ENCODE data around the gene SH3BP4. TPM values are rescaled to one million over a fixed set of nuclear protein-coding genes. Genes with fewer than 3 reads are reported as not detected.

The SH3BP4 gene
- total and polyA plus RNA-seq, 2 of the 13 experiments (the other 11 are each of a cell fraction or from before 2014, with no cell fraction given): 34.6 to 99.1 TPM

- no peak for TF ChIP-seq BCLAF1 (IDR thresholded peaks at IDR 0.05)
- TF ChIP-seq ZNF709 (CRISPR knock-in tag; IDR thresholded peaks at IDR 0.05): peak; percentile 95
- TF ChIP-seq GABPA (IDR thresholded peaks at IDR 0.05; ENCODE audit: low read depth, low read length): no peak
- TF ChIP-seq GABPA (CRISPR knock-in tag; IDR thresholded peaks at IDR 0.05; ENCODE audit: low read depth): no peak
- TF ChIP-seq TERF1 (CRISPR knock-in tag; IDR thresholded peaks at IDR 0.05): no peak
- TF ChIP-seq ZNF577 (CRISPR knock-in tag; IDR thresholded peaks at IDR 0.05; ENCODE audit: borderline replicate concordance, low read depth): no peak
- TF ChIP-seq SPEN (CRISPR knock-in tag; IDR thresholded peaks at IDR 0.05; ENCODE audit: low read depth): peak; percentile 19; the same call in 1 of the 2 replicates
- no peak for TF ChIP-seq PCBP2 (optimal IDR thresholded peaks at IDR 0.05; ENCODE audit: low read depth, low read length, poor library complexity, severe bottlenecking)
- TF ChIP-seq, protein P1, sequence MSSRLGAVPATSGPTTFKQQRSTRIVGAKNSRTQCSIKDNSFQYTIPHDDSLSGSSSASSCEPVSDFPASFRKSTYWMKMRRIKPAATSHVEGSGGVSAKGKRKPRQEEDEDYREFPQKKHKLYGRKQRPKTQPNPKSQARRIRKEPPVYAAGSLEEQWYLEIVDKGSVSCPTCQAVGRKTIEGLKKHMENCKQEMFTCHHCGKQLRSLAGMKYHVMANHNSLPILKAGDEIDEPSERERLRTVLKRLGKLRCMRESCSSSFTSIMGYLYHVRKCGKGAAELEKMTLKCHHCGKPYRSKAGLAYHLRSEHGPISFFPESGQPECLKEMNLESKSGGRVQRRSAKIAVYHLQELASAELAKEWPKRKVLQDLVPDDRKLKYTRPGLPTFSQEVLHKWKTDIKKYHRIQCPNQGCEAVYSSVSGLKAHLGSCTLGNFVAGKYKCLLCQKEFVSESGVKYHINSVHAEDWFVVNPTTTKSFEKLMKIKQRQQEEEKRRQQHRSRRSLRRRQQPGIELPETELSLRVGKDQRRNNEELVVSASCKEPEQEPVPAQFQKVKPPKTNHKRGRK (CRISPR knock-in tag; IDR thresholded peaks at IDR 0.05): no peak
- TF ChIP-seq TEF (CRISPR knock-in tag; IDR thresholded peaks at IDR 0.05): no peak
- no peak for TF ChIP-seq ZNF780A (CRISPR knock-in tag; IDR thresholded peaks at IDR 0.05)
- no peak for TF ChIP-seq NONO (IDR thresholded peaks at IDR 0.05)
- peak; percentile 91 for TF ChIP-seq NONO (CRISPR knock-in tag; conservative IDR thresholded peaks at IDR 0.05)
- TF ChIP-seq ZNF282 (IDR thresholded peaks at IDR 0.05; ENCODE audit: partially characterized antibody): no peak
- TF ChIP-seq ZFP91 (CRISPR knock-in tag; IDR thresholded peaks at IDR 0.05; ENCODE audit: borderline replicate concordance): peak; percentile 95
- peak; percentile 73 for TF ChIP-seq ZNF558 (CRISPR knock-in tag; IDR thresholded peaks at IDR 0.05; ENCODE audit: borderline replicate concordance)
- TF ChIP-seq MIXL1 (CRISPR knock-in tag; IDR thresholded peaks at IDR 0.05): peak; percentile 55
- TF ChIP-seq SP4 (CRISPR knock-in tag; IDR thresholded peaks at IDR 0.05): peak; percentile 76
- no peak for TF ChIP-seq HDAC6 (IDR thresholded peaks at IDR 0.05; ENCODE audit: low read depth, low read length)
- peak; percentile 92; the same call in 1 of the 2 replicates for TF ChIP-seq ARID2 (CRISPR knock-in tag; IDR thresholded peaks at IDR 0.05; ENCODE audit: borderline replicate concordance)
- TF ChIP-seq ADNP (CRISPR knock-in tag; IDR thresholded peaks at IDR 0.05): peak; percentile 75; the same call in 1 of the 2 replicates
- TF ChIP-seq ZNF598 (CRISPR knock-in tag; IDR thresholded peaks at IDR 0.05; ENCODE audit: borderline replicate concordance): peak; percentile 95
These were observed 53.9 kb downstream of the SH3BP4 start (continued) for GRCh38 chr2:235005603-235006259.

All from HepG2 (cell line).